Hepatocyte (in vitro differentiated cells): ENCODE measurements around the gene MEGF11.

Source experiments
- EZH2 ChIP-seq: fragments of 200-600 bp; sonication (generic); IDR thresholded peaks from 2 replicates; pipeline ENCODE4 v1.6.1; 2016; ENCODE audit warnings: antibody characterized with exemption, mild to moderate bottlenecking, borderline replicate concordance
- EZH2phosphoT487 ChIP-seq: fragments of 200-600 bp; sonication (generic); IDR thresholded peaks from one replicate; pipeline ENCODE4 v1.6.1; 2018; ENCODE audit warnings: antibody characterized with exemption, mild to moderate bottlenecking, low read depth, moderate library complexity; ENCODE audit not compliant: unreplicated experiment, severe bottlenecking
- TF ChIP-seq, protein P1 (sequence below): fragments of 200-600 bp; sonication (generic); IDR thresholded peaks from 2 replicates; pipeline ENCODE4 v1.5.1; 2016; ENCODE audit warnings: antibody characterized with exemption, mild to moderate bottlenecking; ENCODE audit not compliant: poor library complexity

DNA sequence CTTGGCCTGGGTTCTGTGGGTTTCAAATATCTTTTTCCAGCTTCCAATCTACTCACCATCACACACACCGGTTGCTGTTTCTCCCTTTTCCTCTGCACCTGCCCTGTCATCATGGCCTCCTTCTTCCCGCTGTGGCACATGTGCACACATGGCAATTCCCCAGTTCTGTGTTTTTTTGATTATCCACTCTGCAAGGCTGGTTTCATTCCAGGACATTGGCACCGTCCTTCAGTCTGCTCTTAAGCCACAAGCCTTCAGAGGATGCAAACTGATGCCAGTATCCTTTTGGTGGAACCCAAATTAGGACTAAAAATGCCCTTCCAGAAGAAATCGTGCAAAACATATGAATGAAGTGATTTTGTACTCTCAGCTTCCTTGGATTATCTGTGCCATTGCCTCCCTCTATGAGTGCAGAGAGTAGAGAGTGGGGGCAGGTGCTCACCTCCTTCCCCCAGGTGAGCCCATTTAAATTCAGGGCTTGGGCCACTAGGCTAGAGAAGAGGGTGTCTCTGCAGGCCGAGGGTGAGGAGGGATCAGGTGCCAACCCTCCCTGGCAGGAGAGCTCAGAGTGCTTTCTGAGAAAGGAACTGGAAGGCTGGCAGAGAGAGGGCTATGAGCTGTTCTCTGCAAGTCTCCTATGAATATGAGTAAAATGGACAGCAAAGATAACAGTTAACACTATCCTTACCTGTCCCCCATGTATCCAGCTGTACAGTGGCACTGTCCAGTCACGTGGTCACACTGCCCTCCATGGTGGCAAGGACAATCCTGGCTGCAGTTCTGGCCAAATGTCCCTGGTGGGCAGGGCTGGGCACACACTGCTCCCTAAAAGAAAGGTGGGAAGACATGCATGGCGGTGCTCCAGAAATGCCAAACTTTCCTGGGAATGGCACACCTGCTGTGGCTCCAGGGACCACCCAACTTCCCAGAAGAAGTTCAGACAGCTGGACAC lies 283.4 kb downstream of the MEGF11 start:
- TF ChIP-seq, protein P1, sequence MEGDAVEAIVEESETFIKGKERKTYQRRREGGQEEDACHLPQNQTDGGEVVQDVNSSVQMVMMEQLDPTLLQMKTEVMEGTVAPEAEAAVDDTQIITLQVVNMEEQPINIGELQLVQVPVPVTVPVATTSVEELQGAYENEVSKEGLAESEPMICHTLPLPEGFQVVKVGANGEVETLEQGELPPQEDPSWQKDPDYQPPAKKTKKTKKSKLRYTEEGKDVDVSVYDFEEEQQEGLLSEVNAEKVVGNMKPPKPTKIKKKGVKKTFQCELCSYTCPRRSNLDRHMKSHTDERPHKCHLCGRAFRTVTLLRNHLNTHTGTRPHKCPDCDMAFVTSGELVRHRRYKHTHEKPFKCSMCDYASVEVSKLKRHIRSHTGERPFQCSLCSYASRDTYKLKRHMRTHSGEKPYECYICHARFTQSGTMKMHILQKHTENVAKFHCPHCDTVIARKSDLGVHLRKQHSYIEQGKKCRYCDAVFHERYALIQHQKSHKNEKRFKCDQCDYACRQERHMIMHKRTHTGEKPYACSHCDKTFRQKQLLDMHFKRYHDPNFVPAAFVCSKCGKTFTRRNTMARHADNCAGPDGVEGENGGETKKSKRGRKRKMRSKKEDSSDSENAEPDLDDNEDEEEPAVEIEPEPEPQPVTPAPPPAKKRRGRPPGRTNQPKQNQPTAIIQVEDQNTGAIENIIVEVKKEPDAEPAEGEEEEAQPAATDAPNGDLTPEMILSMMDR, result no peak
- TF ChIP-seq EZH2, result no peak
- TF ChIP-seq EZH2phosphoT487, result no peak
